ENCODE results near the gene HSPA4L. TPM values are rescaled to one million over a fixed set of nuclear protein-coding genes. Genes with fewer than 3 reads are reported as not detected.

Gene HSPA4L
- 1.5 TPM for polyA plus RNA-seq (2013, experiment 1 of 2)
- polyA plus RNA-seq (2013, experiment 2 of 2): 1.5 TPM

DNA sequence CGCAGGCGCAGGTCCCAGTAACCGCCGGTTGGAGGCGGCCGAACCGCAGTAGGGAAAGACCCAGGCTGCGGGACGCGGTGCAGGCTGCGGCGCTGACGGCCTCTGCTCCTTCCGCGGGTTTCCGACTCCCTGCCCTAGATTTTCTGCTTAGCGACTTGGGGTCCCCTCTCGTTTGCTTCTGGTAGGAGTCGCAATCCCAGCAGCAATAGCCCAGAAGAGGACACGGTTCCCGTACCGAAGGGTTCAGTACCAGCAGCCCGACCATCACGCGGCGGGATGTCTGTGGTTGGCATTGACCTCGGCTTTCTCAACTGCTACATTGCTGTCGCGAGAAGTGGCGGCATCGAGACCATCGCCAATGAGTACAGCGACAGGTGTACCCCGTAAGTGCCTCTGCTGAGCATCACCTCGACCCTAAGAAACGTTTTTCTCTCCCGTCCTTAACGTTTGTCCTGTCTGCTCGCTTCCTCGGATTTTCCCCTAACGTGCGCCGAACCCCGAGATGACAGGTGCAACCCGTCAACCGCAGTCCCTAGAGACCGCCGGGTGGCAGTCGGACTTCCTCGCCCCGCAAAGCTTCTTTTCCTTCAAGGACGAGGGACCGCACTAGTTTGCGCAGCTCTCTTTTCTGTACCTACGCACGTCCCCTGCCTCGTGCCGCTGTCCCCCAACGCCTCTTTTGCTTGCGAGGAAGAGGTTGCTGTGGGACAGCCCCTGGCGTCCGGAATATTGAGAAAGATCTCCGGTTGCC is at the start of gene HSPA4L:
HSPA4L (plus strand) TSS at position 48 of the 751 bp plus-strand sequence; CDS start at position 277, 229 bp downstream.
- DNase-seq: peak; percentile 85
- H3K4me2 ChIP-seq (ENCODE audit: low read length, poor library complexity, severe bottlenecking): peak within 1 kb of the TSS; percentile 75
- peaks cover 8% of the 10 kb centered on the region for H3K4me1 ChIP-seq (ENCODE audit: control insufficient read depth, insufficient read depth, low read depth, low read length)
- peak within 1 kb of the TSS in 1 of 2 experiments; percentile 68 for H3K4ac ChIP-seq (ENCODE audit: low read depth in 1 of 2, low read length in 2 of 2)
- H3K27me3 ChIP-seq (ENCODE audit: control insufficient read depth in 1 of 2, insufficient read depth in 1 of 2, low read length in 2 of 2): no peaks in the 10 kb centered on the region
- peak within 1 kb of the TSS; percentile 60 to 100 for H3K4me3 ChIP-seq (ENCODE audit: insufficient read depth in 1 of 2, low read depth in 1 of 2, low read length in 2 of 2)
- peak within 1 kb of the TSS; percentile 94 for H2BK120ac ChIP-seq (ENCODE audit: low read depth, low read length)
- peak within 1 kb of the TSS; percentile 77 to 89 for H3K18ac ChIP-seq (ENCODE audit: low read depth in 1 of 2, low read length in 2 of 2)
- no peak within 1 kb of the TSS for H3K23ac ChIP-seq (ENCODE audit: low read length in 2 of 2)
- H3K79me1 ChIP-seq (replicated peaks; ENCODE audit: low read length, poor library complexity, severe bottlenecking): peaks cover 5% of the 10 kb centered on the region
- H3K9ac ChIP-seq (ENCODE audit: low read length): peak within 1 kb of the TSS; percentile 92
- H2AK5ac ChIP-seq (ENCODE audit: low read length, severe bottlenecking): no peak within 1 kb of the TSS
- H2BK15ac ChIP-seq (ENCODE audit: low read depth, poor library complexity, severe bottlenecking): peak within 1 kb of the TSS; percentile 90
- H2BK5ac ChIP-seq (ENCODE audit: low read depth, low read length, poor library complexity, severe bottlenecking): no peak within 1 kb of the TSS
- peak within 1 kb of the TSS; percentile 91 for H2AFZ ChIP-seq (ENCODE audit: low read depth, low read length)
- no peak within 1 kb of the TSS for H3K14ac ChIP-seq (ENCODE audit: low read length in 2 of 2)
- H3K9me3 ChIP-seq (ENCODE audit: control insufficient read depth, low read length): no peaks in the 10 kb centered on the region
- H4K8ac ChIP-seq (ENCODE audit: low read length): peak within 1 kb of the TSS; percentile 95
- H4K91ac ChIP-seq (ENCODE audit: low read length): peak within 1 kb of the TSS; percentile 25
- WGBS: under 1% methylated on average over 56 of the region's 63 CpGs
- H3K27ac ChIP-seq (ENCODE audit: low read length, poor library complexity, severe bottlenecking): no peak within 1 kb of the TSS
- H2BK12ac ChIP-seq (ENCODE audit: low read length in 2 of 2): peak within 1 kb of the TSS in 1 of 2 experiments; percentile 64
- no peaks in the 10 kb centered on the region for H3K36me3 ChIP-seq (ENCODE audit: control insufficient read depth in 1 of 2, insufficient read depth in 2 of 2, low read depth in 1 of 2, low read length in 2 of 2)

DNA sequence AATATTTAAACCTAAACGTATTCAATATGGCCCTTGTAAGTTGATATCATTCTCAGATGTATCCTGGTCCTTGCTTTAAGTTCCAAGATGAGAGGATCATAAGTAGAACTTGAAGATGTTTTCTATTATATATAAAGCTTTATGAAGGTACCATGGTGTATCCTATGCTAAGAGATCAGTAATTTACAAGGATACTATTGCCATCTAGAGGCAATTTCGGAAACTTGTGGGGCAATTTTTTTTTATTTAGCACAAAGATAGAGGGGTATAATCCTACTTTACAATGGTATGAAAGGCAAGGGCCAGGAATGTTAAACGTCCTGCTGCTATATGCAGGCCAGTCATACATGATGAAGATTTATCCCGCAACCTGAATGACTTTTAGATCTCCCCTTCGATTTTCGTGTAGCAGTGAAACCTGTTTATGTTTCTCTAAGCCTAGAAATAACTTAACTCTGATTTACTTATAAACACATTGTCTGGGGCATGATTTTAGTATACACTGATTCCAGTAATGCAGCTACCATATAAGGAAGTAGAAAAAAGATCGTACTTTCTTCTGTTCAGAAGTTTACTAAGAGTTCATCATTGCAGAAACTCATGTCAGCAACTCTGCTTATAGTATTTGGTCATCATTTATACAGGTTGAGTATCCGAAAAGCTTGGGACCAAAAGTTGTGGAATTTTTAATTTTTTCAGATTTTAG is 49.3 kb upstream of the HSPA4L start:
- Histone ChIP-seq H3K79me1 (replicated peaks; ENCODE audit: low read length, poor library complexity, severe bottlenecking) (no peaks in the 10 kb centered on the region), H3K4me3 (ENCODE audit: insufficient read depth in 1 of 2, low read depth in 1 of 2, low read length in 2 of 2) (no peak overlapping the region), H2BK120ac (ENCODE audit: low read depth, low read length) (no peak overlapping the region), H3K9me3 (ENCODE audit: control insufficient read depth, low read length) (no peaks in the 10 kb centered on the region), H3K9ac (ENCODE audit: low read length) (no peak overlapping the region), H2AFZ (ENCODE audit: low read depth, low read length) (no peak overlapping the region), H3K4me2 (ENCODE audit: low read length, poor library complexity, severe bottlenecking) (no peak overlapping the region), H3K23ac (ENCODE audit: low read length in 2 of 2) (no peak overlapping the region), H3K4ac (ENCODE audit: low read depth in 1 of 2, low read length in 2 of 2) (no peak overlapping the region), H3K36me3 (ENCODE audit: control insufficient read depth in 1 of 2, insufficient read depth in 2 of 2, low read depth in 1 of 2, low read length in 2 of 2) (peaks cover 0 to 8% of the 10 kb centered on the region in 2 experiments), H4K91ac (ENCODE audit: low read length) (no peak overlapping the region), H2BK5ac (ENCODE audit: low read depth, low read length, poor library complexity, severe bottlenecking) (no peak overlapping the region), H2AK5ac (ENCODE audit: low read length, severe bottlenecking) (no peak overlapping the region), H3K4me1 (ENCODE audit: control insufficient read depth, insufficient read depth, low read depth, low read length) (peaks cover 5% of the 10 kb centered on the region), H3K27me3 (ENCODE audit: control insufficient read depth in 1 of 2, insufficient read depth in 1 of 2, low read length in 2 of 2) (no peaks in the 10 kb centered on the region), H4K8ac (ENCODE audit: low read length) (no peak overlapping the region), H3K27ac (ENCODE audit: low read length, poor library complexity, severe bottlenecking) (no peak overlapping the region), H2BK12ac (ENCODE audit: low read length in 2 of 2) (no peak overlapping the region), H3K14ac (ENCODE audit: low read length in 2 of 2) (no peak overlapping the region), H2BK15ac (ENCODE audit: low read depth, poor library complexity, severe bottlenecking) (no peak overlapping the region), H3K18ac (ENCODE audit: low read depth in 1 of 2, low read length in 2 of 2) (no peak overlapping the region)
- DNase-seq: peak; percentile 61
- 0% methylated on average over 2 of the region's 8 CpGs for WGBS

DNA sequence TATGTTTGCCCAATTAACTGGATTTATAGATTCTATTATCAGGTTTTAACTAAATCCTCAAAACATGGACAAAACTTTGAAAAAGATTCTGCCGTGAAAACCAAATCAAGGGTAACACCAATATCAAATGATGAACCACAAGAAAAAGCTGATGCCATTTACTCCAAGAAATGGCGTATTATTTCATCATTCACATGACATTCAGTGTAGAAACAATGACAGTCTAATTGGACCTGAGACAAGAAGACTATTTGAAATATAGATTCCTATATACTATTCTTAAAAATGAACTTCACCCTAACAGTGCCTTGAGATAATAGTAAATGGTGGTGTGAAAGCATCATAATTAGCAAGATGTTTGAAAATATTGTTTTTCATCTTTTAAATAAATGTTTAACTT is 47.1 kb upstream of the HSPA4L start:
- no peak overlapping the region for H3K18ac ChIP-seq (ENCODE audit: low read depth in 1 of 2, low read length in 2 of 2)
- WGBS: 100% methylated on average over 1 of the region's 2 CpGs

DNA sequence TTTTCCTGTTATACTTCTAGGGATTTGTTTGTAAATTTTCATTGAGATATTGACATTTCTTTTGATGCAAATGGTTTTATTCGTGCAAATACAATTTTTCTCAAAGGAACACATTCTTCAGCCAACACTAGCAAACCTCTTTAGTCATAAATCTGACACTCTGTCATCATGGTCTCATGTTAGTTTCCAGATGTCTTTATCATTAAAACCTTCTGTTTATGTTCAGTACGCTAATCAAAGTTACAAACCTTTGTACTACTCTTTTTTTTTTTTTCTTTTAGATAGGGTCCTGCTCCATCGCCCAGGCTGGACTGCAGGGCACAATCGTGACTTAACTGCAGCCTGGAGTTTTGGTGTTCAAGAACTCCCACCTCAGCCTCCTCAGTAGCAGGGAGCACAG is 44.8 kb upstream of the HSPA4L start:
- Histone ChIP-seq H3K27ac (ENCODE audit: low read length, poor library complexity, severe bottlenecking) (no peak overlapping the region), H3K18ac (ENCODE audit: low read depth in 1 of 2, low read length in 2 of 2) (no peak overlapping the region), H3K27me3 (ENCODE audit: control insufficient read depth in 1 of 2, insufficient read depth in 1 of 2, low read length in 2 of 2) (no peaks in the 10 kb centered on the region), H3K14ac (ENCODE audit: low read length in 2 of 2) (no peak overlapping the region), H3K4me1 (ENCODE audit: control insufficient read depth, insufficient read depth, low read depth, low read length) (peaks cover 2% of the 10 kb centered on the region), H3K9me3 (ENCODE audit: control insufficient read depth, low read length) (peaks cover 12% of the 10 kb centered on the region), H3K9ac (ENCODE audit: low read length) (no peak overlapping the region), H3K23ac (ENCODE audit: low read length in 2 of 2) (no peak overlapping the region), H2BK12ac (ENCODE audit: low read length in 2 of 2) (no peak overlapping the region), H2BK15ac (ENCODE audit: low read depth, poor library complexity, severe bottlenecking) (no peak overlapping the region), H3K79me1 (replicated peaks; ENCODE audit: low read length, poor library complexity, severe bottlenecking) (no peaks in the 10 kb centered on the region), H3K4me3 (ENCODE audit: insufficient read depth in 1 of 2, low read depth in 1 of 2, low read length in 2 of 2) (no peak overlapping the region), H4K91ac (ENCODE audit: low read length) (no peak overlapping the region), H3K36me3 (ENCODE audit: control insufficient read depth in 1 of 2, insufficient read depth in 2 of 2, low read depth in 1 of 2, low read length in 2 of 2) (no peaks in the 10 kb centered on the region), H2AK5ac (ENCODE audit: low read length, severe bottlenecking) (peak overlapping the region; percentile 71), H2BK120ac (ENCODE audit: low read depth, low read length) (no peak overlapping the region), H4K8ac (ENCODE audit: low read length) (no peak overlapping the region), H3K4me2 (ENCODE audit: low read length, poor library complexity, severe bottlenecking) (no peak overlapping the region), H3K4ac (ENCODE audit: low read depth in 1 of 2, low read length in 2 of 2) (no peak overlapping the region), H2AFZ (ENCODE audit: low read depth, low read length) (no peak overlapping the region), H2BK5ac (ENCODE audit: low read depth, low read length, poor library complexity, severe bottlenecking) (no peak overlapping the region)
- no peak for DNase-seq
- WGBS: 77% methylated on average over 4 of the region's 4 CpGs

More for the DNA sequence above, 47.1 kb upstream of the HSPA4L start:
- H3K4me1 ChIP-seq (ENCODE audit: control insufficient read depth, insufficient read depth, low read depth, low read length): peaks cover 5% of the 10 kb centered on the region
- no peak overlapping the region for H3K4me2 ChIP-seq (ENCODE audit: low read length, poor library complexity, severe bottlenecking)
- H2AFZ ChIP-seq (ENCODE audit: low read depth, low read length): no peak overlapping the region
- H4K8ac ChIP-seq (ENCODE audit: low read length): no peak overlapping the region
- no peak overlapping the region for H3K23ac ChIP-seq (ENCODE audit: low read length in 2 of 2)
- H3K4me3 ChIP-seq (ENCODE audit: insufficient read depth in 1 of 2, low read depth in 1 of 2, low read length in 2 of 2): no peak overlapping the region
- H3K4ac ChIP-seq (ENCODE audit: low read depth in 1 of 2, low read length in 2 of 2): no peak overlapping the region
- H3K27ac ChIP-seq (ENCODE audit: low read length, poor library complexity, severe bottlenecking): no peak overlapping the region
- H2AK5ac ChIP-seq (ENCODE audit: low read length, severe bottlenecking): no peak overlapping the region
- no peaks in the 10 kb centered on the region for H3K9me3 ChIP-seq (ENCODE audit: control insufficient read depth, low read length)
- DNase-seq: no peak
- no peak overlapping the region for H4K91ac ChIP-seq (ENCODE audit: low read length)
- H3K14ac ChIP-seq (ENCODE audit: low read length in 2 of 2): no peak overlapping the region
- H2BK5ac ChIP-seq (ENCODE audit: low read depth, low read length, poor library complexity, severe bottlenecking): no peak overlapping the region
- H2BK12ac ChIP-seq (ENCODE audit: low read length in 2 of 2): no peak overlapping the region
- H3K79me1 ChIP-seq (replicated peaks; ENCODE audit: low read length, poor library complexity, severe bottlenecking): no peaks in the 10 kb centered on the region
- no peak overlapping the region for H2BK15ac ChIP-seq (ENCODE audit: low read depth, poor library complexity, severe bottlenecking)
- H2BK120ac ChIP-seq (ENCODE audit: low read depth, low read length): no peak overlapping the region
- H3K9ac ChIP-seq (ENCODE audit: low read length): no peak overlapping the region
- H3K27me3 ChIP-seq (ENCODE audit: control insufficient read depth in 1 of 2, insufficient read depth in 1 of 2, low read length in 2 of 2): no peaks in the 10 kb centered on the region
- peaks cover 0 to 8% of the 10 kb centered on the region in 2 experiments for H3K36me3 ChIP-seq (ENCODE audit: control insufficient read depth in 1 of 2, insufficient read depth in 2 of 2, low read depth in 1 of 2, low read length in 2 of 2)
